ENCODE measurements around the gene EWSR1.

- TF ChIP-seq POLR2A (IDR thresholded peaks at IDR 0.05; ENCODE audit: low read length): no peak
- no peak for TF ChIP-seq GATA1 (IDR thresholded peaks at IDR 0.05; ENCODE audit: low read depth, low read length)
These were observed 60.0 kb downstream of the EWSR1 start for GRCh38 chr22:29328055-29328454.

All from erythroblast (primary cell).